OCI-LY3 (cell line): ENCODE measurements around the gene LCP1.
A peak's percentile ranks its signal among the peaks of the same experiment; 100 is the strongest.

ENCODE experiments used
- H2AFZ ChIP-seq: fragments of 200-600, 300-600 bp; shearing (Covaris generic); 2 replicates; pipeline ENCODE4 v1.6.0; 2014; ENCODE audit warnings: antibody characterized with exemption, low read depth, low read length
- H3K27ac ChIP-seq: fragments of 200-600, 300-600 bp; sonication (generic); 2 replicates; pipeline ENCODE4 v1.5.1; 2014; ENCODE audit warnings: mild to moderate bottlenecking, low read length, moderate library complexity, mixed read lengths
- H3K27me3 ChIP-seq: fragments of 200-600, 300-600 bp; sonication (generic); 2 replicates; pipeline ENCODE4 v1.6.1; 2014; ENCODE audit warnings: low read depth, low read length, mixed read lengths
- H3K36me3 ChIP-seq: fragments of 200-600, 300-600 bp; sonication (generic); replicated peaks from 2 replicates; pipeline ENCODE3; 2014; ENCODE audit warnings: low read depth, low read length, mixed read lengths
- H3K4me1 ChIP-seq: fragments of 300-600, 200-600 bp; sonication (generic); 2 replicates; pipeline ENCODE4 v1.6.1; 2014; ENCODE audit warnings: low read length, mixed read lengths
- H3K4me2 ChIP-seq: fragments of 200-600, 300-600 bp; sonication (generic); 2 replicates; pipeline ENCODE4 v1.6.1; 2014; ENCODE audit warnings: low read length, mixed read lengths
- H3K4me3 ChIP-seq: fragments of 300-600, 200-600 bp; sonication (generic); 2 replicates; pipeline ENCODE4 v1.5.1; 2014; ENCODE audit warnings: antibody characterized with exemption, mild to moderate bottlenecking, low read length, moderate library complexity
- H3K79me2 ChIP-seq: fragments of 300-600, 200-600 bp; shearing (Covaris generic); 2 replicates; pipeline ENCODE4 v1.6.1; 2014; ENCODE audit warnings: mild to moderate bottlenecking, low read length, mixed read lengths
- H3K9ac ChIP-seq: fragments of 300-600, 200-600 bp; shearing (Covaris generic); 2 replicates; pipeline ENCODE4 v1.6.0; 2014; ENCODE audit warnings: mild to moderate bottlenecking, low read length, moderate library complexity
- H3K9me3 ChIP-seq: fragments of 200-600, 300-600 bp; shearing (Covaris generic); 2 replicates; pipeline ENCODE4 v1.6.1; 2014; ENCODE audit warnings: low read length, mixed read lengths; ENCODE audit not compliant: insufficient read depth
- H4K20me1 ChIP-seq: fragments of 200-600, 300-600 bp; sonication (generic); 2 replicates; pipeline ENCODE4 v1.6.1; 2016; ENCODE audit warnings: low read length, mixed read lengths; ENCODE audit not compliant: insufficient read depth
- EZH2phosphoT487 ChIP-seq: fragments of 200-600 bp; shearing (Covaris generic); IDR thresholded peaks from 2 replicates; pipeline ENCODE4 v1.6.1; 2018; ENCODE audit warnings: antibody characterized with exemption, mixed run types, low read depth
- TF ChIP-seq, protein P1 (sequence below): fragments of 200-600, 300-600 bp; sonication (generic); IDR thresholded peaks from 2 replicates; pipeline ENCODE4 v1.5.1; 2014; ENCODE audit warnings: antibody characterized with exemption, low read length, low read depth

LCP1 gene

DNA sequence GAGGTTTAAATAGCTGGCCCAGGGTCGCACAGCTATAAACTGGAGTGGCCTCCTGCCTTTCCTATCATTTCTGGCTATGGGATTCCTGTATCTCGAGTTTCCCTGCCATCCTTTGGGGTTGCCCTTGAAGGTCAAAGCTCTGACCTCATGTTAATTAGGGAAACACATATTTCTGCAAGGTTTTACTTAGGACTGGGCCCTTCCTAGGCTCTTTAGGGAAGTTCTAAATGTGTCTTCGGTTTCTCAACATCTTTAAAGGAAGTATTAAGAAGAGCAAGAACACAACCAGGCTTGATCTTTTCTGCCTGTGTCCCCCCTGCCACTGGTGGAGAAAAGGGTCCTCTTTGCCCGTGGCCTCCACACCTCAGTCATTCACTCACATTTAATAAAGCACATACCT is 10.8 kb downstream of the LCP1 start:
- Histone ChIP-seq H3K4me1 (peaks cover 100% of the 10 kb centered on the region), H3K79me2 (peaks cover 100% of the 10 kb centered on the region), H4K20me1 (peaks cover 100% of the 10 kb centered on the region), H3K36me3 (peaks cover 77% of the 10 kb centered on the region), H3K4me3 (peak overlapping the region; percentile 91), H3K27me3 (no peaks in the 10 kb centered on the region), H3K9ac (peak overlapping the region; percentile 99), H3K4me2 (peak overlapping the region; percentile 95), H3K9me3 (no peaks in the 10 kb centered on the region), H3K27ac (peak overlapping the region; percentile 95), H2AFZ (no peak overlapping the region)
- TF ChIP-seq, protein P1, sequence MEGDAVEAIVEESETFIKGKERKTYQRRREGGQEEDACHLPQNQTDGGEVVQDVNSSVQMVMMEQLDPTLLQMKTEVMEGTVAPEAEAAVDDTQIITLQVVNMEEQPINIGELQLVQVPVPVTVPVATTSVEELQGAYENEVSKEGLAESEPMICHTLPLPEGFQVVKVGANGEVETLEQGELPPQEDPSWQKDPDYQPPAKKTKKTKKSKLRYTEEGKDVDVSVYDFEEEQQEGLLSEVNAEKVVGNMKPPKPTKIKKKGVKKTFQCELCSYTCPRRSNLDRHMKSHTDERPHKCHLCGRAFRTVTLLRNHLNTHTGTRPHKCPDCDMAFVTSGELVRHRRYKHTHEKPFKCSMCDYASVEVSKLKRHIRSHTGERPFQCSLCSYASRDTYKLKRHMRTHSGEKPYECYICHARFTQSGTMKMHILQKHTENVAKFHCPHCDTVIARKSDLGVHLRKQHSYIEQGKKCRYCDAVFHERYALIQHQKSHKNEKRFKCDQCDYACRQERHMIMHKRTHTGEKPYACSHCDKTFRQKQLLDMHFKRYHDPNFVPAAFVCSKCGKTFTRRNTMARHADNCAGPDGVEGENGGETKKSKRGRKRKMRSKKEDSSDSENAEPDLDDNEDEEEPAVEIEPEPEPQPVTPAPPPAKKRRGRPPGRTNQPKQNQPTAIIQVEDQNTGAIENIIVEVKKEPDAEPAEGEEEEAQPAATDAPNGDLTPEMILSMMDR = no peak
- TF ChIP-seq EZH2phosphoT487 = no peak

DNA sequence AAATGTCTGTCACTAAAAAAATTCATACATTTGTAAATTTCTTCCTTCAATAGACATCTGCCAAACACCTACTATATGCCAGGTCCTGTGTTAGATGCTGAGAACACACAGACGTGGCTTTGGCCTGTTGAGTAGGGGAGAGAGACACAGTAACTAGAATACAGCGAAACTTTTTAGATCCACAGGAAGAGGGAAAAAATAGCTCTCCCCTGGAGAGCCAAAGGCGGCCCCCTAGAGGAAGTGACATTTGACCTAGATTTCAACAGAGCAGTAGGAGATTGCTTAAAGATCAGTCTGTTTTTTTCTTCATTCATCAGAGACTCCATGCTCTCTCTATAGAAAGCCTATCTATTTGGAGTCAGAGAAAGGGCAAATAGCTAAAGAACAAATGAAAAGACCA is 11.3 kb downstream of the LCP1 start:
- H3K4me1 ChIP-seq = peaks cover 100% of the 10 kb centered on the region
- peak overlapping the region; percentile 95 for H3K4me2 ChIP-seq
- H3K9ac ChIP-seq = peak overlapping the region; percentile 99
- peaks cover 100% of the 10 kb centered on the region for H4K20me1 ChIP-seq
- TF ChIP-seq, protein P1 = peak; percentile 21
- TF ChIP-seq EZH2phosphoT487 = no peak
- H3K79me2 ChIP-seq = peaks cover 100% of the 10 kb centered on the region
- H3K27me3 ChIP-seq = no peaks in the 10 kb centered on the region
- H3K36me3 ChIP-seq = peaks cover 72% of the 10 kb centered on the region
- peak overlapping the region; percentile 95 for H3K27ac ChIP-seq
- no peak overlapping the region for H2AFZ ChIP-seq
- peak overlapping the region; percentile 91 for H3K4me3 ChIP-seq
- H3K9me3 ChIP-seq = no peaks in the 10 kb centered on the region

DNA sequence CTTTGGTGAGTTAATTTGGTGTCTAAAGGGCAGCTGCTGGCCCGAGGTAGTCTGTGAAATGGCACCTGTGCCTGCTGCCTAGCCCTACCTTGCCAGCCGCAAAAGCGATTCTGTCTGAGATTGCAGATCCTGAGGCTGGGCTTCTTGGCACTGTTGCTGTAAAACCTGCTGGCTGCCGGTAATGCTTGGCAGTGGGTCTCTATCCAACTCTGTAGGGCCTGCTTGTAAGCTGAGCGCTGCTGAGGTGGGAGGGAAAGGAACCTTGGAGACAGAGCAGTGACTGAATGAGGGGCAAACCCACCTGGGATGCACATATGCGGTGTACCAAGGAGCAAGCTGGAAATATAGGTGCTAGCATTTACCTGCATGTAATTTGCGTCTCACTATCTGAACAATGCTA is 11.7 kb downstream of the LCP1 start:
- no peak for TF ChIP-seq EZH2phosphoT487
- TF ChIP-seq, protein P1 = no peak
- Histone ChIP-seq H3K4me1 (peaks cover 100% of the 10 kb centered on the region), H3K4me3 (peak overlapping the region; percentile 91), H3K9me3 (no peaks in the 10 kb centered on the region), H3K9ac (peak overlapping the region; percentile 99; the same call in 1 of the 2 replicates), H3K79me2 (peaks cover 100% of the 10 kb centered on the region), H3K36me3 (peaks cover 68% of the 10 kb centered on the region), H2AFZ (no peak overlapping the region), H3K4me2 (peak overlapping the region; percentile 95), H3K27ac (peak overlapping the region; percentile 95), H3K27me3 (no peaks in the 10 kb centered on the region), H4K20me1 (peaks cover 100% of the 10 kb centered on the region)

DNA sequence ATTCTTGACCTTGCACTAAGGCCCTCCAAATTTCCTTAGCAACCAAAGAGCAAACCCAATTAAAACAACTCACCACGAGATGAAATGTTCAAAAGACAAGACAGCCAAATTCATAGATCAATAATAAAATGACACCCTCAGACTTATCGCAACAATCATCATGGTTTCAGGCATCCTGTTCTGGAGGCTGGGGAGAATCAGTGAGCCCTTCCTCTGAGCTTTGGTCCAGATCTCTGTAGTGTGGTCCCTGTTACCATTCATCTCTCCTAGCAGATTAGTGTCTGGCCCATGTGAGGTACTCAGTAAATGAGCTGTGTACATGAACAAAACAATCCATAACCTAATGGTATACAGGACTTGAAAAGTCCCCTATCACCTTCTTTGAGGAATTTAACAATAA is 12.2 kb downstream of the LCP1 start:
- Histone ChIP-seq H3K9ac (peak overlapping the region; percentile 99; the same call in 1 of the 2 replicates), H3K36me3 (peaks cover 66% of the 10 kb centered on the region), H4K20me1 (peaks cover 100% of the 10 kb centered on the region), H3K4me1 (peaks cover 99% of the 10 kb centered on the region), H3K27me3 (no peaks in the 10 kb centered on the region), H3K79me2 (peaks cover 100% of the 10 kb centered on the region), H2AFZ (no peak overlapping the region), H3K9me3 (no peaks in the 10 kb centered on the region), H3K4me2 (peak overlapping the region; percentile 95), H3K27ac (peak overlapping the region; percentile 95), H3K4me3 (peak overlapping the region; percentile 91)
- TF ChIP-seq EZH2phosphoT487 = no peak

DNA sequence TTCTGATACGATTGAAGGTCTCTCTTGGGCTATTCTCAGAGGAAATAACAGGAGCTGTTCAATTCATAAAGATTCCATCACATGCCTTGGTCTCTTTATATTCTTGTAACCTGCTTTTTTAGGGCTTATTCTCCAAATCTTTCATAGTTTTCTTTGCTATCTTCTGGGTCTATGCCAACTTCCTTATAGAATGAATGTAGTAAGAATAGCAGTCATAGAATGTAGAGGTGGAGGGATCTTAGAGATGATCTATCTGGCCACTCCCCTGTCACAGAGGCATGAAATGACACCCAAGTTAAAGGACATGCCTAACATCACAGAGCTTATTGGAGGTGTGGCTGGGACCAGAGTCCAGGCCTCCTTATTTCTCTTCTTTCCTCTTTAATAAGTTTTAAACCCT is 13.2 kb downstream of the LCP1 start:
- Histone ChIP-seq H4K20me1 (peaks cover 100% of the 10 kb centered on the region), H3K79me2 (peaks cover 100% of the 10 kb centered on the region), H2AFZ (no peak overlapping the region), H3K27ac (peak overlapping the region; percentile 95), H3K4me3 (peak overlapping the region; percentile 91), H3K9ac (peak overlapping the region; percentile 99), H3K9me3 (no peaks in the 10 kb centered on the region), H3K27me3 (no peaks in the 10 kb centered on the region), H3K4me2 (peak overlapping the region; percentile 95), H3K4me1 (peaks cover 99% of the 10 kb centered on the region), H3K36me3 (peaks cover 69% of the 10 kb centered on the region)
- TF ChIP-seq, protein P1 = no peak
- no peak for TF ChIP-seq EZH2phosphoT487
